H9 (cell line): ENCODE data around the gene MGST2. TPM values are rescaled to one million over a fixed set of nuclear protein-coding genes. Genes with fewer than 3 reads are reported as not detected.

Experiments
- DNase-seq: peaks from one replicate; pipeline ENCODE4 v3.0.0-alpha.2; 2017
- H2AFZ ChIP-seq: one replicate; pipeline ENCODE4 v1.6.1; 2013; ENCODE audit warnings: mild to moderate bottlenecking, low read length, control low read depth, moderate library complexity
- H2AK5ac ChIP-seq: 2 replicates; pipeline ENCODE4 v1.6.1; 2013; ENCODE audit warnings: low read length, control low read depth, mixed read lengths; ENCODE audit not compliant: insufficient read length
- H2BK120ac ChIP-seq: one replicate; pipeline ENCODE4 v1.6.1; 2013; ENCODE audit warnings: low read depth, mild to moderate bottlenecking, low read length, control low read depth, inconsistent platforms; ENCODE audit not compliant: poor library complexity, severe bottlenecking
- H2BK12ac ChIP-seq: 2 replicates; pipeline ENCODE4 v1.6.1; 2013; ENCODE audit warnings: low read length, control low read depth, mixed read lengths, low read depth; ENCODE audit not compliant: insufficient read length
- H2BK15ac ChIP-seq: 2 replicates; pipeline ENCODE4 v1.6.1; 2013; ENCODE audit warnings: low read depth, low read length, control low read depth
- H2BK20ac ChIP-seq: one replicate; pipeline ENCODE4 v1.6.1; 2013; ENCODE audit warnings: low read depth, mild to moderate bottlenecking, low read length, control low read depth, inconsistent platforms; ENCODE audit not compliant: poor library complexity, severe bottlenecking
- H2BK5ac ChIP-seq: 2 replicates; pipeline ENCODE4 v1.6.1; 2013; ENCODE audit warnings: low read length, control low read depth, mixed read lengths; ENCODE audit not compliant: insufficient read length
- H3K14ac ChIP-seq: 2 replicates; pipeline ENCODE4 v1.6.1; 2013; ENCODE audit warnings: low read length, control low read depth; ENCODE audit not compliant: insufficient read depth
- H3K18ac ChIP-seq: 2 replicates; pipeline ENCODE4 v1.6.1; 2013; ENCODE audit warnings: low read depth, mild to moderate bottlenecking, mixed read lengths, low read length, control low read depth; ENCODE audit not compliant: insufficient read length
- H3K23ac ChIP-seq: 2 replicates; pipeline ENCODE4 v1.6.1; 2013; ENCODE audit warnings: low read length, control low read depth, mixed read lengths, low read depth; ENCODE audit not compliant: insufficient read length
- H3K23me2 ChIP-seq: 2 replicates; pipeline ENCODE4 v1.6.1; 2013; ENCODE audit warnings: low read depth, mild to moderate bottlenecking, mixed read lengths, low read length, control low read depth; ENCODE audit not compliant: insufficient read length, poor library complexity, severe bottlenecking
- H3K27ac ChIP-seq: 2 replicates; pipeline ENCODE4 v1.5.1; 2013; ENCODE audit warnings: low read length, control low read depth, mixed read lengths, low read depth; ENCODE audit not compliant: insufficient read length
- H3K27me3 ChIP-seq: 2 replicates; pipeline ENCODE4 v1.6.1; 2013; ENCODE audit warnings: low read length, control low read depth, inconsistent platforms; ENCODE audit not compliant: insufficient read depth
- H3K4ac ChIP-seq: 2 replicates; pipeline ENCODE4 v1.6.1; 2013; ENCODE audit warnings: low read depth, mild to moderate bottlenecking, control low read depth, inconsistent platforms, low read length, moderate library complexity
- H3K4me1 ChIP-seq: 2 replicates; pipeline ENCODE4 v1.6.1; 2013; ENCODE audit warnings: low read length, control low read depth, inconsistent platforms; ENCODE audit not compliant: insufficient read depth
- H3K4me2 ChIP-seq: 2 replicates; pipeline ENCODE4 v1.6.1; 2013; ENCODE audit warnings: low read length, control low read depth, mixed read lengths; ENCODE audit not compliant: insufficient read length, insufficient read depth
- H3K56ac ChIP-seq: 2 replicates; pipeline ENCODE4 v1.6.1; 2013; ENCODE audit warnings: low read depth, mild to moderate bottlenecking, mixed read lengths, low read length, control low read depth; ENCODE audit not compliant: insufficient read length
- H3K79me1 ChIP-seq: 2 replicates; pipeline ENCODE4 v1.6.1; 2013; ENCODE audit warnings: low read depth, mild to moderate bottlenecking, moderate library complexity, low read length, control low read depth, inconsistent platforms; ENCODE audit not compliant: insufficient read depth, poor library complexity, severe bottlenecking
- H3K79me2 ChIP-seq: 2 replicates; pipeline ENCODE4 v1.6.1; 2013; ENCODE audit warnings: low read length, control low read depth, inconsistent platforms; ENCODE audit not compliant: insufficient read depth
- H3K9ac ChIP-seq: 2 replicates; pipeline ENCODE4 v1.6.1; 2013; ENCODE audit warnings: low read length, control low read depth, mixed read lengths; ENCODE audit not compliant: insufficient read length; ENCODE audit errors: extremely low read depth
- H3K9me3 ChIP-seq: one replicate; pipeline ENCODE4 v1.6.1; 2013; ENCODE audit warnings: low read depth, low read length, inconsistent platforms; ENCODE audit not compliant: control insufficient read depth
- H3T11ph ChIP-seq: one replicate; pipeline ENCODE4 v1.6.1; 2013; ENCODE audit warnings: mild to moderate bottlenecking, low read length, control low read depth, inconsistent platforms
- H4K20me1 ChIP-seq: one replicate; pipeline ENCODE4 v1.6.1; 2013; ENCODE audit not compliant: control insufficient read depth, insufficient read length, insufficient read depth
- H4K5ac ChIP-seq: 2 replicates; pipeline ENCODE4 v1.6.1; 2013; ENCODE audit warnings: low read depth, mild to moderate bottlenecking, mixed read lengths, low read length, control low read depth; ENCODE audit not compliant: insufficient read length
- H4K8ac ChIP-seq: replicated peaks from 2 replicates; pipeline ENCODE4 v1.6.1; 2013; ENCODE audit warnings: low read length, control low read depth, mixed read lengths, low read depth; ENCODE audit not compliant: insufficient read length
- H4K91ac ChIP-seq: 2 replicates; pipeline ENCODE4 v1.6.1; 2013; ENCODE audit warnings: low read depth, mild to moderate bottlenecking, moderate library complexity, mixed read lengths, low read length, control low read depth; ENCODE audit not compliant: insufficient read length
- H3K27ac Mint-ChIP-seq, 3 experiments: 2 replicates in 2 of 3; 3 replicates in 1 of 3; pipeline ENCODE4 v1.8.0; 2020 to 2021; ENCODE audit warnings: mixed read lengths in 3 of 3, mild to moderate bottlenecking in 1 of 3, moderate library complexity in 1 of 3
- H3K27me3 Mint-ChIP-seq: 2 replicates; pipeline ENCODE4 v1.8.0; 2021; ENCODE audit warnings: low read depth, mild to moderate bottlenecking, moderate library complexity, mixed read lengths
- H3K36me3 Mint-ChIP-seq, 3 experiments: 2 replicates in 2 of 3; 3 replicates in 1 of 3; pipeline ENCODE4 v1.8.0; 2020 to 2021; ENCODE audit warnings: low read depth in 3 of 3, mixed read lengths in 3 of 3; ENCODE audit not compliant: insufficient read depth in 1 of 3
- H3K4me1 Mint-ChIP-seq, 2 experiments: 2 replicates each; pipeline ENCODE4 v1.8.0; 2020; ENCODE audit warnings: mixed read lengths in 2 of 2
- H3K4me3 Mint-ChIP-seq, 2 experiments: 2 replicates in 1 of 2; 3 replicates in 1 of 2; pipeline ENCODE4 v1.8.0; 2020 to 2021; ENCODE audit warnings: mild to moderate bottlenecking in 2 of 2, mixed read lengths in 2 of 2, moderate library complexity in 1 of 2
- H3K9me3 Mint-ChIP-seq, 2 experiments: 2 replicates in 1 of 2; 3 replicates in 1 of 2; pipeline ENCODE4 v1.8.0; 2020; ENCODE audit warnings: mild to moderate bottlenecking in 2 of 2, mixed read lengths in 2 of 2, moderate library complexity in 1 of 2
- CTCF ChIP-seq: fragments of 200-600 bp; sonication (generic); conservative IDR thresholded peaks from 3 replicates; pipeline ENCODE4 v1.8.0; 2021; ENCODE audit warnings: antibody characterized with exemption, mild to moderate bottlenecking
- WGBS: extraction: QIAGEN DNeasy Blood & Tissue Kit; methylation state at CpG from one replicate; pipeline ENCODE4 v1.1.7; 2013; ENCODE audit warnings: missing lambda C conversion rate, low lambda C conversion rate, mixed read lengths; ENCODE audit not compliant: insufficient read length; ENCODE audit errors: extremely low coverage; 5-methylcytosine and 5-hydroxymethylcytosine counted together
- total RNA-seq: library from RNA; stranded (reverse); gene quantifications from 2 replicates; pipeline ENCODE4 v1.2.1, GENCODE V29; 2021

MGST2 gene
- total RNA-seq, 1 experiment from 2014 or later, result 6.4 TPM

GRCh38 chr4:139658185-139658584 is 7.4 kb upstream of the MGST2 start:
- no peaks in the 10 kb centered on the region for H3K79me1 ChIP-seq
- TF ChIP-seq CTCF, result no peak
- no peak overlapping the region for H2BK20ac ChIP-seq
- no peak overlapping the region for H3K9ac ChIP-seq
- H3K4ac ChIP-seq, result no peak overlapping the region
- Mint-ChIP-seq H3K27ac (peak overlapping the region in 1 of 3 experiments; percentile 30; a peak in 1 of 7 replicates), H3K4me3 (no peak overlapping the region; a peak in 1 of 5 replicates), H3K36me3 (no peaks in the 10 kb centered on the region), H3K9me3 (no peaks in the 10 kb centered on the region), H3K4me1 (peaks cover 17 to 23% of the 10 kb centered on the region in 2 experiments), H3K27me3 (peaks cover 26% of the 10 kb centered on the region)
- H3K79me2 ChIP-seq, result no peaks in the 10 kb centered on the region
- H3K23ac ChIP-seq, result no peak overlapping the region
- H2AFZ ChIP-seq, result no peak overlapping the region
- no peak overlapping the region for H2AK5ac ChIP-seq
- no peaks in the 10 kb centered on the region for H3K27me3 ChIP-seq
- peaks cover 3% of the 10 kb centered on the region for H3K4me1 ChIP-seq
- no peak overlapping the region for H4K5ac ChIP-seq
- no peaks in the 10 kb centered on the region for H4K20me1 ChIP-seq
- no peak overlapping the region for H3K56ac ChIP-seq
- no peak overlapping the region for H2BK12ac ChIP-seq
- H3K27ac ChIP-seq, result no peak overlapping the region
- peak overlapping the region; percentile 45; the same call in 1 of the 2 replicates for H3K14ac ChIP-seq
- WGBS, result no CpG with 5 or more reads among the region's 4 CpGs
- H4K91ac ChIP-seq, result no peak overlapping the region
- no peak overlapping the region for H3K18ac ChIP-seq
- peak; percentile 58 for DNase-seq
- H2BK120ac ChIP-seq, result no peak overlapping the region
- H2BK15ac ChIP-seq, result no peak overlapping the region
- H3T11ph ChIP-seq, result no peak overlapping the region
- H3K23me2 ChIP-seq, result no peaks in the 10 kb centered on the region
- no peaks in the 10 kb centered on the region for H3K9me3 ChIP-seq
- no peak overlapping the region for H3K4me2 ChIP-seq
- no peak overlapping the region for H4K8ac ChIP-seq
- no peak overlapping the region for H2BK5ac ChIP-seq
